Measurements from ENCODE around the gene LCN1. TPM values are rescaled to one million over a fixed set of nuclear protein-coding genes. Genes with fewer than 3 reads are reported as not detected.

Gene LCN1
- total and polyA plus RNA-seq, 2 of the 4 experiments (the other 2 are of a cell fraction), result not detected

DNA sequence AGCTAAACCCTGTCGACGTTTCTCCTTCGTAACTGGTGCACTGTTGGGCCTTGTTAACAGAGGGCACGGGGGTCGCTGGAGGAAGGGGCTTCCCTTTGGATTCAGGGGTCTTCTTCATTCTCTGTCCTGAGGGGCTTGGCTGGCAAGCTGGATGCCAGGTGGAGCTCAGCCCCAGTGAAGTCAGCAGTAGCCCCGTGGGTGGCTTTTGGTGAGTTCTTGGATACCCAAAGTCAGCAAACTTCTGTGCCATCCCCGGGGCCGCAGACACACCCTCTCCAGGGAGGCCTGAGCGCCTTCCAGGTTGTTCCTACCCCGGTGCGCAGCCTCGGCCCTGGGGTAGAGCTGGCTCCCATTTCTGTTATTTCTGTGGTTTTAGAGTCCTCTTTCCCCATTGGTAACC is 12.4 kb downstream of the LCN1 start:
- Histone ChIP-seq H2AK5ac (ENCODE audit: low read depth, low read length) (no peak overlapping the region), H3K27me3 (ENCODE audit: control insufficient read depth, insufficient read depth, low read length) (peaks cover 6% of the 10 kb centered on the region), H3K4me1 (ENCODE audit: control insufficient read depth, insufficient read depth, low read length) (no peaks in the 10 kb centered on the region), H3K9me3 (ENCODE audit: control insufficient read depth, insufficient read depth, low read length) (no peaks in the 10 kb centered on the region), H3K36me3 (ENCODE audit: control insufficient read depth, insufficient read depth, low read length) (no peaks in the 10 kb centered on the region), H3K56ac (ENCODE audit: extremely low read depth, insufficient read depth, low read length) (no peak overlapping the region), H3K9ac (ENCODE audit: low read depth, low read length) (no peak overlapping the region), H2BK120ac (ENCODE audit: low read depth, low read length) (no peak overlapping the region), H2AK9ac (replicated peaks; ENCODE audit: low read depth, low read length, poor library complexity) (no peak overlapping the region), H3K79me1 (ENCODE audit: low read depth in 1 of 2, low read length in 2 of 2) (no peaks in the 10 kb centered on the region), H3K4ac (ENCODE audit: low read depth, low read length) (no peak overlapping the region), H4K91ac (ENCODE audit: insufficient read depth, low read depth, low read length) (no peak overlapping the region), H3K14ac (replicated peaks; ENCODE audit: low read depth, low read length) (no peak overlapping the region), H3K9me1 (ENCODE audit: insufficient read depth, low read length) (no peaks in the 10 kb centered on the region), H4K8ac (ENCODE audit: low read depth in 2 of 2, low read length in 2 of 2) (no peak overlapping the region), H4K20me1 (ENCODE audit: insufficient read depth, low read length) (no peaks in the 10 kb centered on the region), H3K27ac (ENCODE audit: insufficient read depth, low read length) (no peak overlapping the region), H2BK15ac (ENCODE audit: low read depth, low read length) (no peak overlapping the region), H3K23ac (ENCODE audit: low read depth, low read length) (no peak overlapping the region), H2BK20ac (ENCODE audit: low read depth, low read length) (no peak overlapping the region), H3K4me2 (ENCODE audit: low read depth, low read length) (no peak overlapping the region), H4K5ac (ENCODE audit: low read depth, low read length) (no peak overlapping the region), H3K18ac (ENCODE audit: low read depth, low read length) (no peak overlapping the region), H2AFZ (replicated peaks; ENCODE audit: low read length, poor library complexity) (no peak overlapping the region), H3K4me3 (ENCODE audit: insufficient read depth, low read depth, low read length) (no peak overlapping the region), H2BK5ac (ENCODE audit: low read depth, low read length, poor library complexity, severe bottlenecking) (no peak overlapping the region)
- DNase-seq (no peak), ATAC-seq (ENCODE audit: low read depth) (no peak)
- BruUV-seq (replicated peaks), result no TSS peak
- WGBS, 2 experiments (ENCODE audit: extremely low coverage in 2 of 2, insufficient read length in 1 of 2), result 100% methylated on average over 1 of the region's 12 CpGs; no CpG with 5 or more reads in 1 of the 2 experiments
- ChIA-PET POLR2A (ENCODE audit: unreplicated experiment) (no interaction called here), CTCF (no interaction called here)
- intact Hi-C loops (cut with micrococcal nuclease) (no loop called here), dilution Hi-C loops (cut with HindIII; ENCODE audit: low sequenced_read_pairs, unreplicated experiment) (no loop called here), in situ Hi-C loops (cut with MboI; ENCODE audit: low sequenced_read_pairs) (no loop called here)
- no peak for TF ChIP-seq FOS (IDR thresholded peaks at IDR 0.05; ENCODE audit: low read depth, low read length)
- TF ChIP-seq, protein P1, sequence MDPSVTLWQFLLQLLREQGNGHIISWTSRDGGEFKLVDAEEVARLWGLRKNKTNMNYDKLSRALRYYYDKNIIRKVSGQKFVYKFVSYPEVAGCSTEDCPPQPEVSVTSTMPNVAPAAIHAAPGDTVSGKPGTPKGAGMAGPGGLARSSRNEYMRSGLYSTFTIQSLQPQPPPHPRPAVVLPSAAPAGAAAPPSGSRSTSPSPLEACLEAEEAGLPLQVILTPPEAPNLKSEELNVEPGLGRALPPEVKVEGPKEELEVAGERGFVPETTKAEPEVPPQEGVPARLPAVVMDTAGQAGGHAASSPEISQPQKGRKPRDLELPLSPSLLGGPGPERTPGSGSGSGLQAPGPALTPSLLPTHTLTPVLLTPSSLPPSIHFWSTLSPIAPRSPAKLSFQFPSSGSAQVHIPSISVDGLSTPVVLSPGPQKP (IDR thresholded peaks at IDR 0.05; ENCODE audit: borderline replicate concordance, low read depth, low read length), result no peak
- TF ChIP-seq CEBPB (IDR thresholded peaks at IDR 0.05; ENCODE audit: low read depth, low read length), result no peak
- TF ChIP-seq POLR2A (IDR thresholded peaks at IDR 0.05; ENCODE audit: low read depth, low read length), result no peak
- TF ChIP-seq CHD1 (IDR thresholded peaks at IDR 0.05; ENCODE audit: low read depth, low read length), result no peak
- TF ChIP-seq NFE2L2 (IDR thresholded peaks at IDR 0.05; ENCODE audit: low read depth, low read length), result no peak
- TF ChIP-seq RAD21 (IDR thresholded peaks at IDR 0.05; ENCODE audit: low read length), result no peak
- TF ChIP-seq, protein P2, sequence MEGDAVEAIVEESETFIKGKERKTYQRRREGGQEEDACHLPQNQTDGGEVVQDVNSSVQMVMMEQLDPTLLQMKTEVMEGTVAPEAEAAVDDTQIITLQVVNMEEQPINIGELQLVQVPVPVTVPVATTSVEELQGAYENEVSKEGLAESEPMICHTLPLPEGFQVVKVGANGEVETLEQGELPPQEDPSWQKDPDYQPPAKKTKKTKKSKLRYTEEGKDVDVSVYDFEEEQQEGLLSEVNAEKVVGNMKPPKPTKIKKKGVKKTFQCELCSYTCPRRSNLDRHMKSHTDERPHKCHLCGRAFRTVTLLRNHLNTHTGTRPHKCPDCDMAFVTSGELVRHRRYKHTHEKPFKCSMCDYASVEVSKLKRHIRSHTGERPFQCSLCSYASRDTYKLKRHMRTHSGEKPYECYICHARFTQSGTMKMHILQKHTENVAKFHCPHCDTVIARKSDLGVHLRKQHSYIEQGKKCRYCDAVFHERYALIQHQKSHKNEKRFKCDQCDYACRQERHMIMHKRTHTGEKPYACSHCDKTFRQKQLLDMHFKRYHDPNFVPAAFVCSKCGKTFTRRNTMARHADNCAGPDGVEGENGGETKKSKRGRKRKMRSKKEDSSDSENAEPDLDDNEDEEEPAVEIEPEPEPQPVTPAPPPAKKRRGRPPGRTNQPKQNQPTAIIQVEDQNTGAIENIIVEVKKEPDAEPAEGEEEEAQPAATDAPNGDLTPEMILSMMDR (conservative IDR thresholded peaks at IDR 0.05; ENCODE audit: low read depth, low read length), result no peak
- no peak for TF ChIP-seq MAFK (IDR thresholded peaks at IDR 0.05; ENCODE audit: low read depth, low read length)
- TF ChIP-seq MAZ (IDR thresholded peaks at IDR 0.05; ENCODE audit: borderline replicate concordance, low read depth, low read length), result no peak

All from IMR-90 (cell line).